Upper lobe of right lung (tissue), 1 donor: ENCODE measurements around the gene ABCA1. TPM values are rescaled to one million over a fixed set of nuclear protein-coding genes. Genes with fewer than 3 reads are reported as not detected.
"Not testable (repeated sequence)": the region's sequence is repeated elsewhere in the genome, so short reads cannot be mapped to it uniquely, and the experiment has no call there.

Source experiments
- ATAC-seq: fragments of 200-7000 bp; cut with Tn5 transposase; one replicate; pipeline ENCODE4 v1.9.1; 2020; ENCODE audit warnings: mild to moderate bottlenecking, moderate library complexity
- DNase-seq: peaks from one replicate; pipeline ENCODE4 v3.0.0-alpha.2; 2020
- H3K27ac ChIP-seq: fragments of 200-600 bp; one replicate; pipeline ENCODE4 v1.8.0; 2022
- H3K27me3 ChIP-seq: fragments of 200-600 bp; one replicate; pipeline ENCODE4 v1.8.0; 2022; ENCODE audit warnings: mild to moderate bottlenecking
- H3K36me3 ChIP-seq: fragments of 200-600 bp; one replicate; pipeline ENCODE4 v1.8.0; 2022
- H3K4me1 ChIP-seq: fragments of 200-600 bp; one replicate; pipeline ENCODE4 v1.8.0; 2022
- H3K4me3 ChIP-seq: fragments of 200-600 bp; one replicate; pipeline ENCODE4 v1.8.0; 2022; ENCODE audit warnings: mild to moderate bottlenecking
- H3K9me3 ChIP-seq: fragments of 200-600 bp; one replicate; pipeline ENCODE4 v1.8.0; 2022
- CTCF ChIP-seq: fragments of 200-600 bp; IDR thresholded peaks from one replicate; pipeline ENCODE4 v1.8.0; 2022; ENCODE audit warnings: antibody characterized with exemption
- intact Hi-C: fragments of 100-400 bp; cut with DNase I; formaldehyde crosslinking; loops from one replicate; pipeline ENCODE4 v1.11.0; 2022
- total RNA-seq: library from RNA; stranded (reverse); fragmentation: NEBNext Ultra II Directional; extraction: Animal tissue kit (Norgen Biotek cat#: 25700); gene quantifications from one replicate; pipeline ENCODE4 v1.2.1, GENCODE V29; 2021
- donor health status: DM: no; HTN: yes; CAD: no; lungs with severe emphysema.

ABCA1 gene
- total RNA-seq, 1 donor from 2014 or later, result 49.0 TPM

- Histone ChIP-seq H3K4me3 (no peak overlapping the region), H3K4me1 (peaks cover 38% of the 10 kb centered on the region), H3K36me3 (no peaks in the 10 kb centered on the region), H3K27ac (no peak overlapping the region), H3K9me3 (no peaks in the 10 kb centered on the region), H3K27me3 (no peaks in the 10 kb centered on the region)
- DNase-seq (no peak), ATAC-seq (no peak)
- intact Hi-C loops, result no loop called here
- TF ChIP-seq CTCF, result no peak
Measured at GRCh38 chr9:104923740-104924139, 4.2 kb downstream of the ABCA1 start.

- DNase-seq (no peak), ATAC-seq (no peak)
- intact Hi-C loops, result no loop called here
- no peak for TF ChIP-seq CTCF
- Histone ChIP-seq H3K9me3 (no peaks in the 10 kb centered on the region), H3K27ac (no peak overlapping the region), H3K4me1 (peaks cover 37% of the 10 kb centered on the region), H3K4me3 (no peak overlapping the region), H3K27me3 (no peaks in the 10 kb centered on the region), H3K36me3 (no peaks in the 10 kb centered on the region)
Measured at GRCh38 chr9:104923289-104923688, 4.7 kb downstream of the ABCA1 start.

- H3K36me3 ChIP-seq, ATAC-seq, DNase-seq, H3K27me3 ChIP-seq, H3K4me3 ChIP-seq, H3K9me3 ChIP-seq, intact Hi-C loops, H3K27ac ChIP-seq: not testable (repeated sequence)
- peaks cover 35% of the 10 kb centered on the region for H3K4me1 ChIP-seq
Measured at GRCh38 chr9:104922748-104923147, 5.2 kb downstream of the ABCA1 start.

GRCh38 chr9:104921067-104921741 lies 6.8 kb downstream of the ABCA1 start:
- no peak for TF ChIP-seq CTCF
- no peak overlapping the region for H3K27ac ChIP-seq
- H3K36me3 ChIP-seq, result no peaks in the 10 kb centered on the region
- no peaks in the 10 kb centered on the region for H3K9me3 ChIP-seq
- ATAC-seq (no peak), DNase-seq (no peak)
- no peak overlapping the region for H3K4me3 ChIP-seq
- peaks cover 35% of the 10 kb centered on the region for H3K4me1 ChIP-seq
- intact Hi-C loops, result no loop called here
- no peaks in the 10 kb centered on the region for H3K27me3 ChIP-seq

GRCh38 chr9:104915753-104916152 lies 12.2 kb downstream of the ABCA1 start:
- H3K36me3 ChIP-seq, result no peaks in the 10 kb centered on the region
- H3K4me3 ChIP-seq, result no peak overlapping the region
- DNase-seq (no peak), ATAC-seq (no peak)
- no peaks in the 10 kb centered on the region for H3K9me3 ChIP-seq
- peaks cover 37% of the 10 kb centered on the region for H3K4me1 ChIP-seq
- TF ChIP-seq CTCF, result no peak
- intact Hi-C loops, result no loop called here
- H3K27me3 ChIP-seq, result no peaks in the 10 kb centered on the region
- no peak overlapping the region for H3K27ac ChIP-seq

- no peak overlapping the region for H3K27ac ChIP-seq
- TF ChIP-seq CTCF, result no peak
- no peaks in the 10 kb centered on the region for H3K9me3 ChIP-seq
- H3K27me3 ChIP-seq, result no peaks in the 10 kb centered on the region
- H3K36me3 ChIP-seq, result no peaks in the 10 kb centered on the region
- ATAC-seq, result peak; percentile 54
- H3K4me3 ChIP-seq, result no peak overlapping the region
- intact Hi-C loops, result no loop called here
- DNase-seq, result no peak
- peaks cover 42% of the 10 kb centered on the region for H3K4me1 ChIP-seq
Measured at GRCh38 chr9:104915049-104915448, 12.9 kb downstream of the ABCA1 start.
